Measurements from ENCODE around the gene JAG2.

JAG2 gene

GRCh38 chr14:105146181-105146975 is 22.2 kb downstream of the JAG2 start:
- Histone ChIP-seq H3K4ac (ENCODE audit: low read depth, low read length) (no peak overlapping the region), H3K27ac (ENCODE audit: low read depth, low read length) (no peak overlapping the region), H3K14ac (ENCODE audit: low read length) (no peak overlapping the region), H3K9me3 (ENCODE audit: insufficient read depth, low read depth, low read length) (peaks cover 5% of the 10 kb centered on the region), H3K79me2 (ENCODE audit: control insufficient read depth, insufficient read depth, low read length, poor library complexity) (no peaks in the 10 kb centered on the region), H3K27me3 (ENCODE audit: insufficient read depth, low read length) (no peaks in the 10 kb centered on the region), H2BK5ac (ENCODE audit: low read depth, low read length, poor library complexity) (no peak overlapping the region), H4K8ac (ENCODE audit: low read depth, low read length) (no peak overlapping the region), H2AFZ (ENCODE audit: insufficient read depth, low read length, poor library complexity) (no peak overlapping the region), H2BK120ac (ENCODE audit: insufficient read depth, low read length, poor library complexity) (no peak overlapping the region), H3K18ac (ENCODE audit: low read length) (no peak overlapping the region), H3K79me1 (ENCODE audit: low read length) (no peaks in the 10 kb centered on the region), H3K4me3 (ENCODE audit: low read depth, low read length) (no peak overlapping the region), H2BK12ac (ENCODE audit: low read length) (no peak overlapping the region), H3K4me2 (ENCODE audit: low read length) (no peak overlapping the region), H3K36me3 (ENCODE audit: control insufficient read depth in 1 of 2, insufficient read depth in 2 of 2, low read length in 2 of 2) (no peaks in the 10 kb centered on the region), H3K4me1 (ENCODE audit: control insufficient read depth in 1 of 2, insufficient read depth in 2 of 2, low read length in 2 of 2) (no peaks in the 10 kb centered on the region), H3K9ac (ENCODE audit: low read length) (no peak overlapping the region), H4K91ac (ENCODE audit: low read depth, low read length) (no peak overlapping the region), H3K23ac (ENCODE audit: low read length) (no peak overlapping the region), H4K12ac (ENCODE audit: low read depth, low read length) (no peak overlapping the region), H2AK5ac (ENCODE audit: low read length) (no peak overlapping the region)
- WGBS (ENCODE audit: extremely low coverage, insufficient coverage, insufficient read length), result no CpG with 5 or more reads among the region's 40 CpGs
- DNase-seq, result no peak

- H3K23ac ChIP-seq (ENCODE audit: low read length), result no peak overlapping the region
- H3K4me2 ChIP-seq (ENCODE audit: low read length), result no peak overlapping the region
- peaks cover 6% of the 10 kb centered on the region for H3K9me3 ChIP-seq (ENCODE audit: insufficient read depth, low read depth, low read length)
- H3K4ac ChIP-seq (ENCODE audit: low read depth, low read length), result no peak overlapping the region
- no peak overlapping the region for H4K91ac ChIP-seq (ENCODE audit: low read depth, low read length)
- H3K4me1 ChIP-seq (ENCODE audit: control insufficient read depth in 1 of 2, insufficient read depth in 2 of 2, low read length in 2 of 2), result no peaks in the 10 kb centered on the region
- H3K18ac ChIP-seq (ENCODE audit: low read length), result no peak overlapping the region
- H3K79me2 ChIP-seq (ENCODE audit: control insufficient read depth, insufficient read depth, low read length, poor library complexity), result no peaks in the 10 kb centered on the region
- H3K36me3 ChIP-seq (ENCODE audit: control insufficient read depth in 1 of 2, insufficient read depth in 2 of 2, low read length in 2 of 2), result no peaks in the 10 kb centered on the region
- no CpG with 5 or more reads among the region's 28 CpGs for WGBS (ENCODE audit: extremely low coverage, insufficient coverage, insufficient read length)
- no peak overlapping the region for H4K8ac ChIP-seq (ENCODE audit: low read depth, low read length)
- H3K14ac ChIP-seq (ENCODE audit: low read length), result no peak overlapping the region
- H3K4me3 ChIP-seq (ENCODE audit: low read depth, low read length), result no peak overlapping the region
- H2BK12ac ChIP-seq (ENCODE audit: low read length), result no peak overlapping the region
- H3K9ac ChIP-seq (ENCODE audit: low read length), result no peak overlapping the region
- no peak overlapping the region for H3K27ac ChIP-seq (ENCODE audit: low read depth, low read length)
- H2AFZ ChIP-seq (ENCODE audit: insufficient read depth, low read length, poor library complexity), result no peak overlapping the region
- no peaks in the 10 kb centered on the region for H3K27me3 ChIP-seq (ENCODE audit: insufficient read depth, low read length)
- H3K79me1 ChIP-seq (ENCODE audit: low read length), result no peaks in the 10 kb centered on the region
- no peak for DNase-seq
- no peak overlapping the region for H2BK5ac ChIP-seq (ENCODE audit: low read depth, low read length, poor library complexity)
- H2AK5ac ChIP-seq (ENCODE audit: low read length), result no peak overlapping the region
- H2BK120ac ChIP-seq (ENCODE audit: insufficient read depth, low read length, poor library complexity), result no peak overlapping the region
- H4K12ac ChIP-seq (ENCODE audit: low read depth, low read length), result no peak overlapping the region
These were observed 23.0 kb downstream of the JAG2 start for GRCh38 chr14:105145381-105146180.

GRCh38 chr14:105144666-105145380 is 23.8 kb downstream of the JAG2 start:
- Histone ChIP-seq H3K23ac (ENCODE audit: low read length) (no peak overlapping the region), H3K27ac (ENCODE audit: low read depth, low read length) (no peak overlapping the region), H2BK5ac (ENCODE audit: low read depth, low read length, poor library complexity) (no peak overlapping the region), H3K18ac (ENCODE audit: low read length) (no peak overlapping the region), H3K27me3 (ENCODE audit: insufficient read depth, low read length) (no peaks in the 10 kb centered on the region), H3K4me3 (ENCODE audit: low read depth, low read length) (no peak overlapping the region), H2AFZ (ENCODE audit: insufficient read depth, low read length, poor library complexity) (no peak overlapping the region), H3K4me2 (ENCODE audit: low read length) (no peak overlapping the region), H2BK120ac (ENCODE audit: insufficient read depth, low read length, poor library complexity) (no peak overlapping the region), H3K14ac (ENCODE audit: low read length) (no peak overlapping the region), H4K91ac (ENCODE audit: low read depth, low read length) (no peak overlapping the region), H3K4ac (ENCODE audit: low read depth, low read length) (no peak overlapping the region), H3K79me1 (ENCODE audit: low read length) (no peaks in the 10 kb centered on the region), H3K79me2 (ENCODE audit: control insufficient read depth, insufficient read depth, low read length, poor library complexity) (no peaks in the 10 kb centered on the region), H2AK5ac (ENCODE audit: low read length) (no peak overlapping the region), H4K8ac (ENCODE audit: low read depth, low read length) (no peak overlapping the region), H2BK12ac (ENCODE audit: low read length) (no peak overlapping the region), H4K12ac (ENCODE audit: low read depth, low read length) (no peak overlapping the region), H3K36me3 (ENCODE audit: control insufficient read depth in 1 of 2, insufficient read depth in 2 of 2, low read length in 2 of 2) (no peaks in the 10 kb centered on the region), H3K9me3 (ENCODE audit: insufficient read depth, low read depth, low read length) (peaks cover 10% of the 10 kb centered on the region), H3K9ac (ENCODE audit: low read length) (no peak overlapping the region), H3K4me1 (ENCODE audit: control insufficient read depth in 1 of 2, insufficient read depth in 2 of 2, low read length in 2 of 2) (no peaks in the 10 kb centered on the region)
- WGBS (ENCODE audit: extremely low coverage, insufficient coverage, insufficient read length), result no CpG with 5 or more reads among the region's 32 CpGs
- DNase-seq, result no peak

- WGBS (ENCODE audit: extremely low coverage, insufficient coverage, insufficient read length), result no CpG with 5 or more reads among the region's 16 CpGs
- no peak overlapping the region for H4K8ac ChIP-seq (ENCODE audit: low read depth, low read length)
- H4K12ac ChIP-seq (ENCODE audit: low read depth, low read length), result no peak overlapping the region
- no peak overlapping the region for H2AFZ ChIP-seq (ENCODE audit: insufficient read depth, low read length, poor library complexity)
- H2BK5ac ChIP-seq (ENCODE audit: low read depth, low read length, poor library complexity), result no peak overlapping the region
- no peak overlapping the region for H3K14ac ChIP-seq (ENCODE audit: low read length)
- H3K18ac ChIP-seq (ENCODE audit: low read length), result no peak overlapping the region
- no peaks in the 10 kb centered on the region for H3K27me3 ChIP-seq (ENCODE audit: insufficient read depth, low read length)
- H3K4me3 ChIP-seq (ENCODE audit: low read depth, low read length), result no peak overlapping the region
- no peak overlapping the region for H3K23ac ChIP-seq (ENCODE audit: low read length)
- no peak overlapping the region for H3K27ac ChIP-seq (ENCODE audit: low read depth, low read length)
- H3K9ac ChIP-seq (ENCODE audit: low read length), result no peak overlapping the region
- H2BK12ac ChIP-seq (ENCODE audit: low read length), result no peak overlapping the region
- H2BK120ac ChIP-seq (ENCODE audit: insufficient read depth, low read length, poor library complexity), result no peak overlapping the region
- no peak for DNase-seq
- H3K79me2 ChIP-seq (ENCODE audit: control insufficient read depth, insufficient read depth, low read length, poor library complexity), result no peaks in the 10 kb centered on the region
- H2AK5ac ChIP-seq (ENCODE audit: low read length), result no peak overlapping the region
- peaks cover 16% of the 10 kb centered on the region for H3K9me3 ChIP-seq (ENCODE audit: insufficient read depth, low read depth, low read length)
- no peak overlapping the region for H4K91ac ChIP-seq (ENCODE audit: low read depth, low read length)
- H3K4me1 ChIP-seq (ENCODE audit: control insufficient read depth in 1 of 2, insufficient read depth in 2 of 2, low read length in 2 of 2), result no peaks in the 10 kb centered on the region
- H3K4ac ChIP-seq (ENCODE audit: low read depth, low read length), result no peak overlapping the region
- H3K4me2 ChIP-seq (ENCODE audit: low read length), result no peak overlapping the region
- no peaks in the 10 kb centered on the region for H3K79me1 ChIP-seq (ENCODE audit: low read length)
- H3K36me3 ChIP-seq (ENCODE audit: control insufficient read depth in 1 of 2, insufficient read depth in 2 of 2, low read length in 2 of 2), result no peaks in the 10 kb centered on the region
These were observed 24.4 kb downstream of the JAG2 start for GRCh38 chr14:105144026-105144665.

Data from trophoblast cell (in vitro differentiated cells and primary cell).